ENCODE data around the gene TECR. TPM values are rescaled to one million over a fixed set of nuclear protein-coding genes. Genes with fewer than 3 reads are reported as not detected.
"Not testable (repeated sequence)": the region's sequence is repeated elsewhere in the genome, so short reads cannot be mapped to it uniquely, and the experiment has no call there.

The TECR gene
- total RNA-seq, 1 donor from 2014 or later: 177 TPM

GRCh38 chr19:14606627-14607026 lies 77.2 kb downstream of the TECR start:
- Mint-ChIP-seq H3K36me3 (ENCODE audit: low read depth) (no peaks in the 10 kb centered on the region), H3K9me3 (peaks cover 3% of the 10 kb centered on the region), H3K4me3 (no peak overlapping the region), H3K4me1 (no peaks in the 10 kb centered on the region), H3K27ac (ENCODE audit: unreplicated experiment) (no peak overlapping the region), H3K27me3 (ENCODE audit: low read depth) (peaks cover 39% of the 10 kb centered on the region)
- no peak for DNase-seq (ENCODE audit: low read depth, low spot score)
- no peak for TF ChIP-seq CTCF (conservative IDR thresholded peaks at IDR 0.05)

- no peaks in the 10 kb centered on the region for H3K36me3 Mint-ChIP-seq (ENCODE audit: low read depth)
- H3K4me3 Mint-ChIP-seq: no peak overlapping the region
- no peaks in the 10 kb centered on the region for H3K4me1 Mint-ChIP-seq
- no peak for DNase-seq (ENCODE audit: low read depth, low spot score)
- H3K27me3 Mint-ChIP-seq (ENCODE audit: low read depth): peaks cover 28% of the 10 kb centered on the region
- H3K27ac Mint-ChIP-seq (ENCODE audit: unreplicated experiment): no peak overlapping the region
- no peak for TF ChIP-seq CTCF (conservative IDR thresholded peaks at IDR 0.05)
- H3K9me3 Mint-ChIP-seq: peaks cover 3% of the 10 kb centered on the region
Observed at GRCh38 chr19:14611051-14611450, 81.7 kb downstream of the TECR start.

GRCh38 chr19:14612242-14612641 lies 82.8 kb downstream of the TECR start:
- H3K27ac Mint-ChIP-seq (ENCODE audit: unreplicated experiment); H3K4me3 Mint-ChIP-seq; H3K9me3 Mint-ChIP-seq; H3K36me3 Mint-ChIP-seq (ENCODE audit: low read depth); H3K4me1 Mint-ChIP-seq; DNase-seq (ENCODE audit: low read depth, low spot score): not testable (repeated sequence)
- H3K27me3 Mint-ChIP-seq (ENCODE audit: low read depth): peaks cover 31% of the 10 kb centered on the region

GRCh38 chr19:14612657-14613056 lies 83.3 kb downstream of the TECR start:
- H3K36me3 Mint-ChIP-seq (ENCODE audit: low read depth): peaks cover 2% of the 10 kb centered on the region
- no peak for TF ChIP-seq CTCF (conservative IDR thresholded peaks at IDR 0.05)
- no peak overlapping the region for H3K4me3 Mint-ChIP-seq
- peaks cover 31% of the 10 kb centered on the region for H3K27me3 Mint-ChIP-seq (ENCODE audit: low read depth)
- no peak overlapping the region for H3K27ac Mint-ChIP-seq (ENCODE audit: unreplicated experiment)
- no peaks in the 10 kb centered on the region for H3K4me1 Mint-ChIP-seq
- DNase-seq (ENCODE audit: low read depth, low spot score): no peak
- H3K9me3 Mint-ChIP-seq: peaks cover 8% of the 10 kb centered on the region

- not testable (repeated sequence) for H3K9me3 Mint-ChIP-seq
Observed at GRCh38 chr19:14613399-14614098, 84.2 kb downstream of the TECR start.

GRCh38 chr19:14614099-14614412 lies 84.7 kb downstream of the TECR start:
- peaks cover 9% of the 10 kb centered on the region for H3K9me3 Mint-ChIP-seq
- TF ChIP-seq CTCF (conservative IDR thresholded peaks at IDR 0.05): no peak
- no peak for DNase-seq (ENCODE audit: low read depth, low spot score)
- peaks cover 2% of the 10 kb centered on the region for H3K36me3 Mint-ChIP-seq (ENCODE audit: low read depth)
- H3K4me3 Mint-ChIP-seq: no peak overlapping the region
- peaks cover 25% of the 10 kb centered on the region for H3K27me3 Mint-ChIP-seq (ENCODE audit: low read depth)
- no peak overlapping the region for H3K27ac Mint-ChIP-seq (ENCODE audit: unreplicated experiment)
- no peaks in the 10 kb centered on the region for H3K4me1 Mint-ChIP-seq

More at GRCh38 chr19:14613399-14614098, 84.2 kb downstream of the TECR start:
- H3K27me3 Mint-ChIP-seq (ENCODE audit: low read depth): peaks cover 26% of the 10 kb centered on the region
- not testable (repeated sequence) for H3K36me3 Mint-ChIP-seq (ENCODE audit: low read depth); H3K4me1 Mint-ChIP-seq; H3K4me3 Mint-ChIP-seq; H3K27ac Mint-ChIP-seq (ENCODE audit: unreplicated experiment); DNase-seq (ENCODE audit: low read depth, low spot score)

Small RNAs within 50 kb of the gene (microRNA-seq; reads per million reads assigned to microRNA genes)
- gene MIR639: 1.8 reads per million

Other genes starting within 250 kb of the TECR start
- 0.91 and 1.4 TPM in 2 replicates for gene ADGRE5, start 148.2 kb upstream of the TECR start, total RNA-seq
- 131 and 132 TPM in 2 replicates for gene DDX39A, start 110.3 kb upstream of the TECR start, total RNA-seq
- gene PKN1, start 96.3 kb upstream of the TECR start, total RNA-seq: 118 and 126 TPM in 2 replicates
- gene PTGER1, start 54.2 kb upstream of the TECR start, total RNA-seq: 0.27 and 0.40 TPM in 2 replicates
- gene GIPC1, start 33.5 kb upstream of the TECR start, total RNA-seq: 72.5 and 73.0 TPM in 2 replicates
- 89.4 and 94.2 TPM in 2 replicates for gene DNAJB1, start 11.2 kb upstream of the TECR start, total RNA-seq
- gene NDUFB7, start 42.5 kb downstream of the TECR start, total RNA-seq: 123 and 128 TPM in 2 replicates
- not detected in 2 replicates for gene CLEC17A, start 53.5 kb downstream of the TECR start, total RNA-seq
- not detected in 2 replicates for gene ADGRE3, start 145.2 kb downstream of the TECR start, total RNA-seq
- gene ZNF333, start 160.5 kb downstream of the TECR start, total RNA-seq: 21.0 and 27.8 TPM in 2 replicates
- not detected in 2 replicates for gene ADGRE2, start 249.0 kb downstream of the TECR start, total RNA-seq